ENCODE results near the gene ADARB1. TPM values are rescaled to one million over a fixed set of nuclear protein-coding genes. Genes with fewer than 3 reads are reported as not detected.

The ADARB1 gene
- total RNA-seq, 1 experiment from 2014 or later, result 14.6 TPM

DNA sequence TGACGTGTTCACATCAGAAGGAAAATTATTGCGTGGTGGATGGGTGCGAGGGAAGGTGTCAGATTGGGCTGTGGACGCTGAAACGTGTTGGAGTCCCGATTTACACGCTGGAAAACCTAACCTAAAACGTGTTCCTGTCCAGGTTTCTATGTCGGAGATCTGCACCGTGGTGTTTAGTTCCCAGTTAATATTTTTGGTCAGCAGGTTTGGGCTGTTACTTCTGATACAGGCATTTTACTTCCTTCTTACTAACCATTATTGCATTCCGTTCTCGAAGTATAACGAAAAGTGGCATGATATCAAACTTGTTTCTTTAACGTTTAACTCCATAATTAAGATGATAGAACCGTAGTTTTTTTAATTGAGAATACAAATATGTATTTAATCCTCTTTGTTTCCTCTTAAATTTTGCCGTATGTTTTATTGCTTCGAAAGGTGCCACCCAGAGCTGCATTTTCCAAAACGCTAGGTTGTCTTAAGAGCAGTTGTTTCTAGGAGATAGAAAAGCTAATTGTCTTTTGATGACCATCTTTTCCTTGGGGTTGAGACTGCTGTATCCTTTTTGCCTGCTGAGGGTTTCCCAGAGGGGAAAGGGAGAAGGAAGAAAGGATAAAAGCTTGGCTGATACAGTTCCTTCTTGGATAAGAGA is 1.3 kb downstream of the ADARB1 start (continued):
- TF ChIP-seq, protein P1, sequence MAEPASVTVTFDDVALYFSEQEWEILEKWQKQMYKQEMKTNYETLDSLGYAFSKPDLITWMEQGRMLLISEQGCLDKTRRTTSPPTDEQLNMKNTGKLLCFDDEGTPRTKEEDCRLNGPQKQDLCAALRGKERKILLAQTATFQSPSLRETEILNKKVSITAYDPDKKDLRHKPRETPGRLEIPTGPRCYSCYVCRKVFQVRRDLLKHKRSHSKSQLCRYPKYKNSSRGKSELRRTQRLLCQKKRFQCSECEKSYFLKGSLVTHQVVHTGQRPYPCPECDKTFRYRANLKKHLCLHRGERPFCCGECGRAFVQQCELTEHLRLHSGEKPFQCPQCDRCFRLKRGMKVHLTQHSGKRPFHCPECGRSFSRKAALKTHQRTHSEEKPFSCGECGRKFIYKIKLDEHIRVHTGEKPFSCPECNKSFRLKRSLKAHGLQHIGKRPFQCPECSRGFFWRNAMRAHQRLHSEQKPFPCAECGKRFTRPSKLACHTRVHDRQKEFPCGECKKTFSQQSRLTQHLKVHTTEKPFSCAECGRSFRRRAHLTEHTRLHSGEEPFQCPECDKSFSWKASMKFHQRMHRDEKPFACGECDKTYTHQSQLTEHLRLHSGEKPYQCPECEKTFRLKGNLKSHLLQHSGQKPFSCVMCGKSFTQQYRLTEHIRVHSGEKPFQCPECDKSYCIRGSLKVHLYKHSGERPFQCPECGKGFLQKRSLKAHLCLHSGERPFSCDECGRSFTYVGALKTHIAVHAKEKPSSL (CRISPR knock-in tag; conservative IDR thresholded peaks at IDR 0.05), result no peak
- TF ChIP-seq TP53 (CRISPR knock-in tag; IDR thresholded peaks at IDR 0.05), result no peak
- TF ChIP-seq, protein P2, sequence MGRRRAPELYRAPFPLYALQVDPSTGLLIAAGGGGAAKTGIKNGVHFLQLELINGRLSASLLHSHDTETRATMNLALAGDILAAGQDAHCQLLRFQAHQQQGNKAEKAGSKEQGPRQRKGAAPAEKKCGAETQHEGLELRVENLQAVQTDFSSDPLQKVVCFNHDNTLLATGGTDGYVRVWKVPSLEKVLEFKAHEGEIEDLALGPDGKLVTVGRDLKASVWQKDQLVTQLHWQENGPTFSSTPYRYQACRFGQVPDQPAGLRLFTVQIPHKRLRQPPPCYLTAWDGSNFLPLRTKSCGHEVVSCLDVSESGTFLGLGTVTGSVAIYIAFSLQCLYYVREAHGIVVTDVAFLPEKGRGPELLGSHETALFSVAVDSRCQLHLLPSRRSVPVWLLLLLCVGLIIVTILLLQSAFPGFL (CRISPR knock-in tag; IDR thresholded peaks at IDR 0.05; ENCODE audit: borderline replicate concordance), result no peak
- TF ChIP-seq, protein P3, sequence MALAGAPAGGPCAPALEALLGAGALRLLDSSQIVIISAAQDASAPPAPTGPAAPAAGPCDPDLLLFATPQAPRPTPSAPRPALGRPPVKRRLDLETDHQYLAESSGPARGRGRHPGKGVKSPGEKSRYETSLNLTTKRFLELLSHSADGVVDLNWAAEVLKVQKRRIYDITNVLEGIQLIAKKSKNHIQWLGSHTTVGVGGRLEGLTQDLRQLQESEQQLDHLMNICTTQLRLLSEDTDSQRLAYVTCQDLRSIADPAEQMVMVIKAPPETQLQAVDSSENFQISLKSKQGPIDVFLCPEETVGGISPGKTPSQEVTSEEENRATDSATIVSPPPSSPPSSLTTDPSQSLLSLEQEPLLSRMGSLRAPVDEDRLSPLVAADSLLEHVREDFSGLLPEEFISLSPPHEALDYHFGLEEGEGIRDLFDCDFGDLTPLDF (CRISPR knock-in tag; IDR thresholded peaks at IDR 0.05), result no peak
- no peak for TF ChIP-seq ETV6 (CRISPR knock-in tag; IDR thresholded peaks at IDR 0.05)
- TF ChIP-seq NR1H2 (CRISPR knock-in tag; IDR thresholded peaks at IDR 0.05), result no peak
- TF ChIP-seq NR2C2 (CRISPR knock-in tag; IDR thresholded peaks at IDR 0.05), result no peak
- no peak for TF ChIP-seq GTF2I (CRISPR knock-in tag; conservative IDR thresholded peaks at IDR 0.05)
- TF ChIP-seq MYBL2 (CRISPR knock-in tag; IDR thresholded peaks at IDR 0.05), result no peak

DNA sequence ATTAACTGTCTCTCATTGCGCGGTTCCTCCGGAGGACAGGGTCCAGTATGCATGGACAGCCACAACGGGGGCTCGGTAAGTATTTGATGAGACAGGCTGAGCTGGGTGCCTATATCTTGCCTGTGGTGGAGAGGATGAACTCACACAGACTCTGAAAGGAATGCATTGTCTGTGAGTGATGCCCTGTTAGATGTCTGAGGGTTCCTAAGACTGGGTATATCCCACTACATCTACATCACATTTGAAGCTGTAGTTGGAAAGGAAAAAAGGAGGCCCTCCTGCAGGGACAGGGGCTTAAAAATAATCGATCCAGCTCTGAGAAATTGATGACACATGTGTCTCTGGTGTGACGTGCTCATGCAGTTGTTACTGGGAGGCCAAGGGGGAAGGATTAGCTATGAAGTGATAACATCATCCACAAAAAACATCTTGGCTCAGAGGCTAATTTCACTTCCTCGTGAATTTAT is 1.9 kb downstream of the ADARB1 start:
- no peaks in the 10 kb centered on the region for H3K9me3 Mint-ChIP-seq
- H3K4me3 Mint-ChIP-seq, result peak overlapping the region; percentile 73
- peaks cover 22% of the 10 kb centered on the region for H3K4me1 Mint-ChIP-seq
- ChIA-PET POLR2A (no interaction called here), CTCF (interaction anchor here (1.0 to 1.6 kb wide), 3 partner anchors 52 to 127 kb away, joined by 3 to 6 read pairs (median 4); no protein-coding TSS in a partner anchor)
- DNase-seq (ENCODE audit: low spot score) (no peak), ATAC-seq (no peak)
- H3K36me3 Mint-ChIP-seq, result no peaks in the 10 kb centered on the region
- H3K27ac Mint-ChIP-seq, result no peak overlapping the region
- peaks cover 30% of the 10 kb centered on the region for H3K27me3 Mint-ChIP-seq (ENCODE audit: low read depth)
- TF ChIP-seq ATF1 (CRISPR knock-in tag; IDR thresholded peaks at IDR 0.05) (no peak), NFYB (CRISPR knock-in tag; conservative IDR thresholded peaks at IDR 0.05; ENCODE audit: low read depth) (no peak), ZNF232 (CRISPR knock-in tag; IDR thresholded peaks at IDR 0.05) (no peak), ZNF416 (CRISPR knock-in tag; IDR thresholded peaks at IDR 0.05) (no peak), SP1 (CRISPR knock-in tag; conservative IDR thresholded peaks at IDR 0.05) (no peak), GRHL2 (CRISPR knock-in tag; IDR thresholded peaks at IDR 0.05; ENCODE audit: insufficient replicate concordance, severe bottlenecking) (no peak), ELF4 (CRISPR knock-in tag; IDR thresholded peaks at IDR 0.05; ENCODE audit: low read depth) (no peak)
- TF ChIP-seq, protein P4, sequence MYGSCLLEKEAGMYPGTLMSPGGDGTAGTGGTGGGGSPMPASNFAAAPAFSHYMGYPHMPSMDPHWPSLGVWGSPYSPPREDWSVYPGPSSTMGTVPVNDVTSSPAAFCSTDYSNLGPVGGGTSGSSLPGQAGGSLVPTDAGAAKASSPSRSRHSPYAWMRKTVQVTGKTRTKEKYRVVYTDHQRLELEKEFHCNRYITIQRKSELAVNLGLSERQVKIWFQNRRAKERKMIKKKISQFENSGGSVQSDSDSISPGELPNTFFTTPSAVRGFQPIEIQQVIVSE (CRISPR knock-in tag; IDR thresholded peaks at IDR 0.05; ENCODE audit: borderline replicate concordance), result no peak
- TF ChIP-seq, protein P5, sequence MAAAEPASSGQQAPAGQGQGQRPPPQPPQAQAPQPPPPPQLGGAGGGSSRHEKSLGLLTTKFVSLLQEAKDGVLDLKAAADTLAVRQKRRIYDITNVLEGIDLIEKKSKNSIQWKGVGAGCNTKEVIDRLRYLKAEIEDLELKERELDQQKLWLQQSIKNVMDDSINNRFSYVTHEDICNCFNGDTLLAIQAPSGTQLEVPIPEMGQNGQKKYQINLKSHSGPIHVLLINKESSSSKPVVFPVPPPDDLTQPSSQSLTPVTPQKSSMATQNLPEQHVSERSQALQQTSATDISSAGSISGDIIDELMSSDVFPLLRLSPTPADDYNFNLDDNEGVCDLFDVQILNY (CRISPR knock-in tag; IDR thresholded peaks at IDR 0.05), result no peak
- TF ChIP-seq, protein P6, sequence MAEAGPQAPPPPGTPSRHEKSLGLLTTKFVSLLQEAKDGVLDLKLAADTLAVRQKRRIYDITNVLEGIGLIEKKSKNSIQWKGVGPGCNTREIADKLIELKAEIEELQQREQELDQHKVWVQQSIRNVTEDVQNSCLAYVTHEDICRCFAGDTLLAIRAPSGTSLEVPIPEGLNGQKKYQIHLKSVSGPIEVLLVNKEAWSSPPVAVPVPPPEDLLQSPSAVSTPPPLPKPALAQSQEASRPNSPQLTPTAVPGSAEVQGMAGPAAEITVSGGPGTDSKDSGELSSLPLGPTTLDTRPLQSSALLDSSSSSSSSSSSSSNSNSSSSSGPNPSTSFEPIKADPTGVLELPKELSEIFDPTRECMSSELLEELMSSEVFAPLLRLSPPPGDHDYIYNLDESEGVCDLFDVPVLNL (CRISPR knock-in tag; IDR thresholded peaks at IDR 0.05; ENCODE audit: borderline replicate concordance, low read depth), result no peak
- TF ChIP-seq, protein P7, sequence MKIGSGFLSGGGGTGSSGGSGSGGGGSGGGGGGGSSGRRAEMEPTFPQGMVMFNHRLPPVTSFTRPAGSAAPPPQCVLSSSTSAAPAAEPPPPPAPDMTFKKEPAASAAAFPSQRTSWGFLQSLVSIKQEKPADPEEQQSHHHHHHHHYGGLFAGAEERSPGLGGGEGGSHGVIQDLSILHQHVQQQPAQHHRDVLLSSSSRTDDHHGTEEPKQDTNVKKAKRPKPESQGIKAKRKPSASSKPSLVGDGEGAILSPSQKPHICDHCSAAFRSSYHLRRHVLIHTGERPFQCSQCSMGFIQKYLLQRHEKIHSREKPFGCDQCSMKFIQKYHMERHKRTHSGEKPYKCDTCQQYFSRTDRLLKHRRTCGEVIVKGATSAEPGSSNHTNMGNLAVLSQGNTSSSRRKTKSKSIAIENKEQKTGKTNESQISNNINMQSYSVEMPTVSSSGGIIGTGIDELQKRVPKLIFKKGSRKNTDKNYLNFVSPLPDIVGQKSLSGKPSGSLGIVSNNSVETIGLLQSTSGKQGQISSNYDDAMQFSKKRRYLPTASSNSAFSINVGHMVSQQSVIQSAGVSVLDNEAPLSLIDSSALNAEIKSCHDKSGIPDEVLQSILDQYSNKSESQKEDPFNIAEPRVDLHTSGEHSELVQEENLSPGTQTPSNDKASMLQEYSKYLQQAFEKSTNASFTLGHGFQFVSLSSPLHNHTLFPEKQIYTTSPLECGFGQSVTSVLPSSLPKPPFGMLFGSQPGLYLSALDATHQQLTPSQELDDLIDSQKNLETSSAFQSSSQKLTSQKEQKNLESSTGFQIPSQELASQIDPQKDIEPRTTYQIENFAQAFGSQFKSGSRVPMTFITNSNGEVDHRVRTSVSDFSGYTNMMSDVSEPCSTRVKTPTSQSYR (CRISPR knock-in tag; IDR thresholded peaks at IDR 0.05), result no peak
- TF ChIP-seq, protein P8, sequence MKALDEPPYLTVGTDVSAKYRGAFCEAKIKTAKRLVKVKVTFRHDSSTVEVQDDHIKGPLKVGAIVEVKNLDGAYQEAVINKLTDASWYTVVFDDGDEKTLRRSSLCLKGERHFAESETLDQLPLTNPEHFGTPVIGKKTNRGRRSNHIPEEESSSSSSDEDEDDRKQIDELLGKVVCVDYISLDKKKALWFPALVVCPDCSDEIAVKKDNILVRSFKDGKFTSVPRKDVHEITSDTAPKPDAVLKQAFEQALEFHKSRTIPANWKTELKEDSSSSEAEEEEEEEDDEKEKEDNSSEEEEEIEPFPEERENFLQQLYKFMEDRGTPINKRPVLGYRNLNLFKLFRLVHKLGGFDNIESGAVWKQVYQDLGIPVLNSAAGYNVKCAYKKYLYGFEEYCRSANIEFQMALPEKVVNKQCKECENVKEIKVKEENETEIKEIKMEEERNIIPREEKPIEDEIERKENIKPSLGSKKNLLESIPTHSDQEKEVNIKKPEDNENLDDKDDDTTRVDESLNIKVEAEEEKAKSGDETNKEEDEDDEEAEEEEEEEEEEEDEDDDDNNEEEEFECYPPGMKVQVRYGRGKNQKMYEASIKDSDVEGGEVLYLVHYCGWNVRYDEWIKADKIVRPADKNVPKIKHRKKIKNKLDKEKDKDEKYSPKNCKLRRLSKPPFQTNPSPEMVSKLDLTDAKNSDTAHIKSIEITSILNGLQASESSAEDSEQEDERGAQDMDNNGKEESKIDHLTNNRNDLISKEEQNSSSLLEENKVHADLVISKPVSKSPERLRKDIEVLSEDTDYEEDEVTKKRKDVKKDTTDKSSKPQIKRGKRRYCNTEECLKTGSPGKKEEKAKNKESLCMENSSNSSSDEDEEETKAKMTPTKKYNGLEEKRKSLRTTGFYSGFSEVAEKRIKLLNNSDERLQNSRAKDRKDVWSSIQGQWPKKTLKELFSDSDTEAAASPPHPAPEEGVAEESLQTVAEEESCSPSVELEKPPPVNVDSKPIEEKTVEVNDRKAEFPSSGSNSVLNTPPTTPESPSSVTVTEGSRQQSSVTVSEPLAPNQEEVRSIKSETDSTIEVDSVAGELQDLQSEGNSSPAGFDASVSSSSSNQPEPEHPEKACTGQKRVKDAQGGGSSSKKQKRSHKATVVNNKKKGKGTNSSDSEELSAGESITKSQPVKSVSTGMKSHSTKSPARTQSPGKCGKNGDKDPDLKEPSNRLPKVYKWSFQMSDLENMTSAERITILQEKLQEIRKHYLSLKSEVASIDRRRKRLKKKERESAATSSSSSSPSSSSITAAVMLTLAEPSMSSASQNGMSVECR (CRISPR knock-in tag; IDR thresholded peaks at IDR 0.05; ENCODE audit: borderline replicate concordance), result no peak

Measured in WTC11 (cell line).